GM12878 (cell line): ENCODE results near the gene MAPK1IP1L. TPM values are rescaled to one million over a fixed set of nuclear protein-coding genes. Genes with fewer than 3 reads are reported as not detected.
"Not testable (repeated sequence)": the region's sequence is repeated elsewhere in the genome, so short reads cannot be mapped to it uniquely, and the experiment has no call there.

Experiments used
- ATAC-seq: fragments of 200-7000 bp; cut with Tn5 transposase; 3 replicates; pipeline ENCODE4 v1.9.1; 2020; ENCODE audit warnings: mild to moderate bottlenecking, moderate library complexity
- BruUV-seq: library from RNA; stranded (reverse); fragments of 400-500 nt; replicated peaks from 2 replicates; lab custom pipeline; 2021; lab: Mats Ljungman, UMichigan
- CTCF ChIA-PET: fragments of 300-600 bp; sonication (Branson Sonifier 250); formaldehyde crosslinking; extraction: SDS; loops from one replicate; lab custom pipeline; 2021; ENCODE audit warnings: inconsistent platforms; lab: Yijun Ruan, JAX
- POLR2A ChIA-PET: fragments of 350-600 bp; formaldehyde crosslinking; extraction: SDS; loops from one replicate; lab custom pipeline; 2021; ENCODE audit warnings: inconsistent platforms; lab: Charles Lee
- RAD21 ChIA-PET: fragments of 300-600 bp; sonication (Branson Sonifier 250); formaldehyde crosslinking; loops from one replicate; lab custom pipeline; 2023; ENCODE audit warnings: antibody characterized with exemption; ENCODE audit not compliant: unreplicated experiment; lab: Charles Lee
- SMC1A ChIA-PET: fragments of 300-600 bp; sonication (Branson Sonifier 250); formaldehyde crosslinking; loops from one replicate; lab custom pipeline; 2023; ENCODE audit not compliant: unreplicated experiment, uncharacterized antibody; lab: Charles Lee
- DNase-seq: peaks from one replicate; pipeline ENCODE4 v3.0.0-alpha.2; 2011; ENCODE audit warnings: low read depth, low spot score
- FAIRE-seq: peaks from 3 replicates; lab custom pipeline; 2011; peaks lifted over from hg19 to GRCh38; lab: Jason Lieb, UNC
- H2AFZ ChIP-seq: 2 replicates; pipeline ENCODE4 v1.6.0; 2011; ENCODE audit warnings: low read depth, low read length, control low read depth; ENCODE audit not compliant: control insufficient read depth
- H3K27ac ChIP-seq: 2 replicates; pipeline ENCODE4 v1.5.1; 2011; ENCODE audit warnings: control low read depth; ENCODE audit not compliant: control insufficient read depth, insufficient read depth
- H3K27me3 ChIP-seq, 2 experiments: replicated peaks in 1 of 2; 2 replicates each; pipeline versions ENCODE4 v1.6.0 to v1.6.1; 2011; ENCODE audit warnings: low read length in 1 of 2; ENCODE audit not compliant: control insufficient read depth in 2 of 2, insufficient read depth in 2 of 2
- H3K36me3 ChIP-seq, 2 experiments: 2 replicates each; pipeline ENCODE4 v1.5.1; 2011; ENCODE audit warnings: low read length in 1 of 2; ENCODE audit not compliant: control insufficient read depth in 2 of 2, insufficient read depth in 2 of 2
- H3K4me1 ChIP-seq: 2 replicates; pipeline ENCODE4 v1.6.1; 2011; ENCODE audit warnings: mild to moderate bottlenecking, low read length, moderate library complexity, mixed read lengths; ENCODE audit not compliant: control insufficient read depth, insufficient read depth
- H3K4me2 ChIP-seq: 2 replicates; pipeline ENCODE4 v1.6.0; 2011; ENCODE audit warnings: control low read depth; ENCODE audit not compliant: control insufficient read depth, insufficient read depth
- H3K4me3 ChIP-seq: fragments of 200-600 bp; sonication (generic); 2 replicates; pipeline ENCODE4 v1.5.1; 2016
- H3K79me2 ChIP-seq: 2 replicates; pipeline ENCODE4 v1.6.0; 2011; ENCODE audit warnings: low read length; ENCODE audit not compliant: control insufficient read depth, insufficient read depth
- H3K9ac ChIP-seq: 2 replicates; pipeline ENCODE4 v1.8.0; 2011; ENCODE audit warnings: low read length, control low read depth, mixed read lengths; ENCODE audit not compliant: control insufficient read depth, insufficient read depth
- H3K9me3 ChIP-seq: replicated peaks from 3 replicates; pipeline ENCODE4 v1.5.1; 2011; ENCODE audit warnings: mild to moderate bottlenecking, low read length; ENCODE audit not compliant: control insufficient read depth, insufficient read depth
- H4K20me1 ChIP-seq: 2 replicates; pipeline ENCODE4 v1.6.0; 2011; ENCODE audit not compliant: control insufficient read depth, insufficient read depth
- ATF7 ChIP-seq: fragments of 450-650 bp; IDR thresholded peaks from 2 replicates; pipeline ENCODE4 v1.6.1; 2016; ENCODE audit warnings: low read depth, mild to moderate bottlenecking
- KLF5 ChIP-seq: fragments of 450-650 bp; IDR thresholded peaks from 2 replicates; pipeline ENCODE4 v1.6.1; 2014; ENCODE audit warnings: mild to moderate bottlenecking; ENCODE audit not compliant: partially characterized antibody
- MEF2B ChIP-seq: fragments of 450-650 bp; IDR thresholded peaks from 2 replicates; pipeline ENCODE4 v1.6.1; 2018; ENCODE audit warnings: mild to moderate bottlenecking, moderate library complexity; ENCODE audit not compliant: partially characterized antibody, poor library complexity, severe bottlenecking
- MTA2 ChIP-seq: fragments of 450-650 bp; IDR thresholded peaks from 2 replicates; pipeline ENCODE4 v1.6.1; 2016; ENCODE audit warnings: low read depth, mild to moderate bottlenecking, moderate library complexity
- in situ Hi-C: fragments of 300-500 bp; cut with MboI; formaldehyde crosslinking; loops from 9 replicates; pipeline ENCODE4 v1.14.3; 2018; ENCODE audit warnings: mixed read lengths
- intact Hi-C: fragments of 100-400 bp; cut with micrococcal nuclease; formaldehyde crosslinking; loops from one replicate; pipeline ENCODE4 v1.14.2; 2022; ENCODE audit not compliant: unreplicated experiment
- polyA plus RNA-seq, 11 experiments: library from polyadenylated mRNA; depleted of rRNA in 4 of 11; unstranded in 6 of 11; stranded (reverse) in 5 of 11; fragments of >200 nt; fragmentation: Nextera tagmentation in 4 of 11; fragmentation: Illumina TruSeq in 1 of 11; extraction: Ambion mirVana in 4 of 11; extraction: Trizol in 1 of 11; gene quantifications; 1 replicate in 1 of 11; 2 replicates in 10 of 11; pipeline versions ENCODE4 v1.2.1 to v1.2.3, GENCODE V29; 2011 to 2016; ENCODE audit warnings: inconsistent platforms in 2 of 11, missing spikeins in 2 of 11, low read depth in 1 of 11
- total RNA-seq, 4 experiments: library from RNA; depleted of rRNA in 3 of 4; stranded (reverse); fragments of >200 nt in 3 of 4; fragmentation: Illumina TruSeq in 1 of 4; extraction: Trizol in 1 of 4; gene quantifications; 2 replicates each; pipeline versions ENCODE4 v1.2.1 to v1.2.3, GENCODE V29; 2013 to 2021
- TF ChIP-seq, protein P1 (sequence below): fragments of 450-650 bp; IDR thresholded peaks from 2 replicates; pipeline ENCODE4 v1.6.1; 2016; ENCODE audit warnings: mild to moderate bottlenecking
- TF ChIP-seq, protein P2 (sequence below): fragments of 450-650 bp; IDR thresholded peaks from 2 replicates; pipeline ENCODE4 v1.6.1; 2017; ENCODE audit warnings: low read depth, mild to moderate bottlenecking, moderate library complexity

Gene MAPK1IP1L
- total and polyA plus RNA-seq, 10 of the 15 experiments (the other 5 are each of a cell fraction or from before 2014, with no cell fraction given), result 44.6 to 117 (median 73.0) TPM

DNA sequence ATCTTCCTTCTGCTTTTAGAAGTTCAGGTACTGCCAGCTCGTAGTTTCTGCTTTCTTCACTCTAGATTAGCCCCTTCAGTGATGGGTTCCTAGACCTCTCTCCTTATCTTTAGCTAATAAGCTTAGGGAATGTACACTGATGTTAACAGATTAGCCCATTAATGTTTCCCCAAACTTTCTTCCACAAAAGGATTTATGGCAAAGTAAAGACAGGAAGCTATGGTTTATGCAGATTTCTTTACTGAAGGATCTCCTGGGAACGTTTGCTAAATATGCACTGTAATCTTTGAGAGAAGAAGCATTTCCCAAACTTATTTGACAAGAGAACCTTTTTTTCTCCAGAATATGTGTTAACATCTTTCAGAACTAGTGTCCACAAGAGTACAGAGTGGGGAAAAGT, 20.3 kb upstream of the MAPK1IP1L start (continued):
- TF ChIP-seq, protein P1, sequence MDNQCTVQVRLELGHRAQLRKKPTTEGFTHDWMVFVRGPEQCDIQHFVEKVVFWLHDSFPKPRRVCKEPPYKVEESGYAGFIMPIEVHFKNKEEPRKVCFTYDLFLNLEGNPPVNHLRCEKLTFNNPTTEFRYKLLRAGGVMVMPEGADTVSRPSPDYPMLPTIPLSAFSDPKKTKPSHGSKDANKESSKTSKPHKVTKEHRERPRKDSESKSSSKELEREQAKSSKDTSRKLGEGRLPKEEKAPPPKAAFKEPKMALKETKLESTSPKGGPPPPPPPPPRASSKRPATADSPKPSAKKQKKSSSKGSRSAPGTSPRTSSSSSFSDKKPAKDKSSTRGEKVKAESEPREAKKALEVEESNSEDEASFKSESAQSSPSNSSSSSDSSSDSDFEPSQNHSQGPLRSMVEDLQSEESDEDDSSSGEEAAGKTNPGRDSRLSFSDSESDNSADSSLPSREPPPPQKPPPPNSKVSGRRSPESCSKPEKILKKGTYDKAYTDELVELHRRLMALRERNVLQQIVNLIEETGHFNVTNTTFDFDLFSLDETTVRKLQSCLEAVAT, result no peak
- no peak for TF ChIP-seq ATF7
- TF ChIP-seq, all 136 proteins: peak for 0

DNA sequence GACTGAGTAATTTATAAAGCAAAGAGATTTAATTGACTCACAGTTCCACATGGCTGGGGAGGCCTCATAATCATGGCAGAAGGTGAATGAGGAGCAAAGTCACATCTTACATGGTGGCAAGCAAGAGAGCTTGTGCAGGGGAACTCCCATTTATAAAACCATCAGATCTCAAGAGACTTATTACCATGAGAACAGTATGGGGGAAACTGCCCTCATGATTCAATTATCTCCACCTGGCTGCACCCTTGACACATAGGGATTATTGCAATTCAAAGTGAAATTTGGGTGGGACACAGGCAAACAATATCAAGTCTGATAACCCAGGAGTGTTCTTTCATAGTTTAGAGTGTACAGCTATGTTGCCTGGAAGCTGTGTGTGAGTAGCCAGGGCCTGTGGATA, 13.5 kb upstream of the MAPK1IP1L start:
- H2AFZ ChIP-seq, H3K27me3 ChIP-seq, intact Hi-C loops, CTCF ChIA-PET, BruUV-seq, DNase-seq, H3K4me1 ChIP-seq, H3K9me3 ChIP-seq, H4K20me1 ChIP-seq, in situ Hi-C loops, RAD21 ChIA-PET, H3K4me3 ChIP-seq, H3K4me2 ChIP-seq, H3K27ac ChIP-seq, FAIRE-seq, H3K9ac ChIP-seq: not testable (repeated sequence)
- H3K79me2 ChIP-seq, result peaks cover 14% of the 10 kb centered on the region
- ChIA-PET SMC1A (interaction anchor here (1.1 to 1.3 kb wide), 2 partner anchors 9 to 34 kb away, joined by 3 to 4 read pairs; no protein-coding TSS in a partner anchor), POLR2A (interaction anchor here (0.6 to 1.4 kb wide), 2 partner anchors 14 to 16 kb away, joined by 4 to 6 read pairs; partner anchors contain the start of gene MAPK1IP1L)
- TF ChIP-seq KLF5, result peak; percentile 37
- peak; percentile 75 for TF ChIP-seq MEF2B
- TF ChIP-seq, protein P2, sequence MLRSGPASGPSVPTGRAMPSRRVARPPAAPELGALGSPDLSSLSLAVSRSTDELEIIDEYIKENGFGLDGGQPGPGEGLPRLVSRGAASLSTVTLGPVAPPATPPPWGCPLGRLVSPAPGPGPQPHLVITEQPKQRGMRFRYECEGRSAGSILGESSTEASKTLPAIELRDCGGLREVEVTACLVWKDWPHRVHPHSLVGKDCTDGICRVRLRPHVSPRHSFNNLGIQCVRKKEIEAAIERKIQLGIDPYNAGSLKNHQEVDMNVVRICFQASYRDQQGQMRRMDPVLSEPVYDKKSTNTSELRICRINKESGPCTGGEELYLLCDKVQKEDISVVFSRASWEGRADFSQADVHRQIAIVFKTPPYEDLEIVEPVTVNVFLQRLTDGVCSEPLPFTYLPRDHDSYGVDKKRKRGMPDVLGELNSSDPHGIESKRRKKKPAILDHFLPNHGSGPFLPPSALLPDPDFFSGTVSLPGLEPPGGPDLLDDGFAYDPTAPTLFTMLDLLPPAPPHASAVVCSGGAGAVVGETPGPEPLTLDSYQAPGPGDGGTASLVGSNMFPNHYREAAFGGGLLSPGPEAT, result 0 out of 2 replicates have a peak, but pooled peaks have one; percentile 23
- peak; percentile 72 for TF ChIP-seq MTA2
- ATAC-seq, result peak; percentile 57
- H3K36me3 ChIP-seq, result peaks cover 3 to 16% of the 10 kb centered on the region in 2 experiments; a peak in 3 of 4 replicates
